GM19452 (cell line): ENCODE results near the gene OR10A2.
"Not testable (repeated sequence)": the region's sequence is repeated elsewhere in the genome, so short reads cannot be mapped to it uniquely, and the experiment has no call there.

Experiments used
- ATAC-seq: cut with Tn5 transposase; IDR thresholded peaks from one replicate; pipeline ENCODE4 v1.9.1; 2021; ENCODE audit not compliant: unreplicated experiment

OR10A2 gene

GRCh38 chr11:6882751-6883150, 19.9 kb downstream of the OR10A2 start:
- ATAC-seq = no peak

DNA sequence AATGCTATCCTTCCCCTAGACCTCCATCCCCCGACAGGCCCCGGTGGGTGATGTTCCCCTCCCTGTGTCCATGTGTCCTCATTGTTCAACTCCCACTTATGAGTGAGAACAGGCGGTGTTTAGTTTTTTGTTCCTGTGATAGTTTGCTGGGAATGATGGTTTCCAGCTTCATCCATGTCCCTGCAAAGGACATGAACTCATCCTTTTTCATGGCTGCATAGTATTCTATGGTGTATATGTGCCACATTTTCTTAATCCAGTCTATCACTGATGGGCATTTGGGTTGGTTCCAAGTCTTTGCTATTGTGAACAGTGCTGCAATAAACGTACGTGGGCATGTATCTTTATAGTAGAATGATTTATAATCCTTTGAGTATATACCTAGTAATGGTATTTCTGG, 24.9 kb downstream of the OR10A2 start:
- not testable (repeated sequence) for ATAC-seq

- no peak for ATAC-seq
Observed at GRCh38 chr11:6888830-6889229, 26.0 kb downstream of the OR10A2 start.

DNA sequence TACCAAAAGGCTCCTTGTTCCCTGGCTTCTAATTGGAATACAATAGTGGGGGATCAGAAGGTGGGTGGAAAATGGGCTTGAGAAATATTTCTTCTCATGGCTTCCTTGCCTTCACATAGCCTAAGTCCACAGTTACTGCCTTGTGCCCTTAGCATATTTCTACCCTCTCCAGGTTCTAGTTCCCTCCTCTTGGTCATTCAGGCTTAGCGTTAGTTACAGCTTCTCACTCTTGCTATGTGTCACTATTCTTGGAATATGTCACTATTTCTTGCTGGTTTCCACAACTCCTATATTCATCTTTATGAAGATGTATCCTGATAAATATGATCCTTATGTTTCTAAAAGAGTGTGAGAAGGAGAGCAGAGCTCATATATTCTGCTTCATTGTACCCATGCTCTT, 27.0 kb downstream of the OR10A2 start:
- ATAC-seq = no peak

GRCh38 chr11:6892400-6892799, 29.5 kb downstream of the OR10A2 start, which contains the start of gene OR2D2:
Gene OR2D2, minus strand, starts transcription at chr11:6892500. Its CDS starts 0 bp downstream, at chr11:6892500.
- no peak for ATAC-seq

GRCh38 chr11:6894097-6894496, 31.2 kb downstream of the OR10A2 start:
- no peak for ATAC-seq

DNA sequence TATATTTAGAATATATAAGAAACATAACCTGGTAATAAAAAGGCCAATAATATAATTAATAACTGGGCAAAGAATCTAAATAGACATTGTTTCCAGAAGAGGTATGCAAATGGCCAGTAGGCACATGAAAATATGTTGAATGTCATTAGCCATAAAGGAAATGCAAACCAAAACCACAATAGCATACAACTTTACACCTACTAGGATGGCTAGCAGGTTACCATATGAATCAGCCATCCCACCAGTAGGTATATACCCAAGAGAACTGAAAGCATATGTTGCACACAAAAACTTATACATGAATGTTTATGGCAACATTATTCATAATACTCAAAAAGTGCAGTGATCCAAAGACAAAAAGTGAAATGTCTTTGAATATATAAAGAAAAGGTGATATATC, 32.2 kb downstream of the OR10A2 start:
- peak; percentile 96 for ATAC-seq

GRCh38 chr11:6898911-6899310, 36.1 kb downstream of the OR10A2 start:
- ATAC-seq = no peak

DNA sequence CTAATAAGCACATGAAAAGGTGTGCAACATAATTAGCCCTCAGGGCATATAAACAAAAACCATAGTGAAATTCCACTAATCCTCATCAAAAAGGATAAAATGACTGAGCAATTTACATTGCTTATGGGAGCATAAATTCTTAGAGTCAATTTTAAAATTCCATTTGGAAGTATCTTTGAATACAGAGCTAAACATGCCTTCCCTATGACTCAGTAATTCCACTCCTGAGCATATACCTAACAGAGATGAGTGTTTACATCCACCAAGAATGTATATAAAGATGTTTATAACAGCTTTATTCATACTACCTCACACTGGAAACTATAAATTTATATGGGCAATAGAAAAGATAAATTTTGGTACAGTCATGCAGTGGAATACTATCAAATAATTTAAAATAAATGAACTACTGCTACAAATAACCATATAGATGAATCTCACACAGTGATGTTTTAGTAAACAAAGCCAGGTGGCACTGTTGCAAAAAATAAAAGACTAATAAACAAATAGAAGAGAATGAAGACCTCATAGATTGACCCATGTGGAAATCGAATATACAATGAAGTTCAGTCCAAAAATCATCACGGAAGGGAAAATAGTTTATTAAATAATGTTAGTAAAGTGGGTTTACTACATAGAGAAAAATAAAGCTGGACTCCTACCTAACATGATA, 37.6 kb downstream of the OR10A2 start:
- ATAC-seq = no peak

DNA sequence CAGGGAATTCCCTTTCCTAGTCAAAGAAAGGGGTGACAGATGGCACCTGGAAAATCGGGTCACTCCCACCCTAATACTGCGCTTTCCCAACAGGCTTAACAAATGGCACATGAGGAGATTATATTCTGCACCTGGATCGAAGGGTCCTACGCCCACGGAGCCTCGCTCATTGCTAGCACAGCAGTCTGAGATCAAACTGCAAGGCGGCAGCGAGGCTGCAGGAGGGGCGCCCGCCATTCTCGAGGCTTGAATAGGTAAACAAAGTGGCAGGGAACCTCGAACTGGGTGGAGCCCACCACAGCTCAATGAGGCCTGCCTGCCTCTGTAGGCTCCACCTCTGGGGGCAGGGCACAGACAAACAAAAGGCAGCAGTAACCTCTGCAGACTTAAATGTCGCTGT, 41.9 kb downstream of the OR10A2 start:
- ATAC-seq = not testable (repeated sequence)

- ATAC-seq = no peak
Observed at GRCh38 chr11:6911378-6911777, 48.5 kb downstream of the OR10A2 start.

DNA sequence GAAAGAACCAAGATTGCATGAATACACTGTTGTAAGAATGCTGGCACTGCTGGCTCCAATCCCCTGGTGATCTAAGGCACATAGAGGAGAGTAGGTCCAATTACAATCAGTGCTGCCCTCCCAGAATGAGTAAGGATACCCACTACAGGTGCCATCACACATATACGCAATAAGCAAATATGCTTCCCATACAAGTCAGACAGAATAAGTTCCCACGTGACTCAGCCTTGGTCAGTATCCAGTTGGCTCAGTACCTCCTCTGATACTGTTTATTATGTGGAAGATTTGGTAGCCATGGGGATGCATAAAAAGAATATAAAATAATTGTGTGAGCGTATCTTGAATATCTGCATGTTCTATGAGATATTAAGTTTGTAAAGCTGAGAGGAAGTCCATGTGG, 49.1 kb downstream of the OR10A2 start:
- ATAC-seq = no peak

DNA sequence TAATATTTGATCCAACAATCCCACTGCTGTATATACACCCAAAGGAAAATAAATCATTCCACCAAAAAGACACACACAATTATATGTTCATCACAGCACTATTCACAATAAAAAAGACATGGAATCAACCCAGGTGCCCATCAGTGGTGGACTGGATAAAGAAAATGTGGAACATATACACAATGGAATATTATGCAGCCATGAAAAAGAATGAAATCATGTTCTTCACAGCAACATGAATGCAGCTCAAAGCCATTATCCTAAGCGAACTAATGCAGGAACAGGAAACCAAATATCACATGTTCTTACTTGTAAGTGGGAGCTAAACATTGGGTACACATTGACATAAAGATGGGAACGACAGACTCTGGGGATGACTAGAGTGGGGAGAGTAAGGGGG, 56.8 kb downstream of the OR10A2 start:
- ATAC-seq = no peak

GRCh38 chr11:6920702-6921101, 57.8 kb downstream of the OR10A2 start, which contains the start of gene OR2D3:
Gene OR2D3, plus strand, starts transcription at chr11:6921002. Its CDS starts 0 bp downstream, at chr11:6921002.
- ATAC-seq = no peak
